H1 (cell line): ENCODE measurements around the gene GJA5. TPM values are rescaled to one million over a fixed set of nuclear protein-coding genes. Genes with fewer than 3 reads are reported as not detected.

Experiments
- CTCF ChIA-PET: fragments of 300-600 bp; sonication (Branson Sonifier 250); formaldehyde crosslinking; loops from one replicate; lab custom pipeline; 2021; ENCODE audit not compliant: partially characterized antibody; lab: Charles Lee
- POLR2A ChIA-PET: fragments of 300-600 bp; sonication (Branson Sonifier 250); formaldehyde crosslinking; loops from one replicate; lab custom pipeline; 2021; ENCODE audit warnings: inconsistent platforms; ENCODE audit not compliant: partially characterized antibody; lab: Charles Lee
- DNase-seq, 2 experiments: peaks; one replicate each; pipeline versions ENCODE4 v3.0.0 to v3.0.0-alpha.2; 2010 to 2022; ENCODE audit warnings: low spot score in 2 of 2, low read depth in 1 of 2, mixed read lengths in 1 of 2
- FAIRE-seq: peaks from 2 replicates; lab custom pipeline; 2011; peaks lifted over from hg19 to GRCh38; lab: Jason Lieb, UNC
- H2AFZ ChIP-seq: 2 replicates; pipeline ENCODE4 v1.8.1; 2012; ENCODE audit warnings: low read length, inconsistent platforms
- H2AK5ac ChIP-seq: 2 replicates; pipeline ENCODE4 v1.6.1; 2013; ENCODE audit warnings: low read depth, low read length
- H2BK120ac ChIP-seq: replicated peaks from 2 replicates; pipeline ENCODE3; 2013; ENCODE audit warnings: low read depth, low read length, inconsistent platforms
- H2BK12ac ChIP-seq: 2 replicates; pipeline ENCODE4 v1.6.1; 2013; ENCODE audit warnings: low read depth, low read length
- H2BK15ac ChIP-seq: 2 replicates; pipeline ENCODE4 v1.6.1; 2013; ENCODE audit warnings: low read length
- H2BK20ac ChIP-seq: 2 replicates; pipeline ENCODE4 v1.6.1; 2013; ENCODE audit warnings: low read length
- H2BK5ac ChIP-seq: 2 replicates; pipeline ENCODE4 v1.6.1; 2013; ENCODE audit warnings: low read depth, low read length
- H3K14ac ChIP-seq: 2 replicates; pipeline ENCODE4 v1.6.1; 2013; ENCODE audit warnings: inconsistent platforms; ENCODE audit not compliant: insufficient read length
- H3K18ac ChIP-seq: 2 replicates; pipeline ENCODE4 v1.6.1; 2013; ENCODE audit warnings: low read length; ENCODE audit errors: extremely low read depth
- H3K23ac ChIP-seq: 2 replicates; pipeline ENCODE4 v1.6.1; 2013; ENCODE audit warnings: inconsistent platforms; ENCODE audit not compliant: insufficient read length
- H3K23me2 ChIP-seq: 2 replicates; pipeline ENCODE4 v1.6.1; 2013; ENCODE audit warnings: low read depth, low read length
- H3K27ac ChIP-seq: 2 replicates; pipeline ENCODE4 v1.6.1; 2011; ENCODE audit warnings: low read depth, low read length, inconsistent platforms
- H3K27me3 ChIP-seq, 4 experiments: replicated peaks in 1 of 4; 1 replicate in 1 of 4; 2 replicates in 3 of 4; pipeline versions ENCODE4 v1.6.1 to v1.8.1; 2011 to 2013; ENCODE audit warnings: low read length in 3 of 4, mild to moderate bottlenecking in 3 of 4, inconsistent platforms in 2 of 4, mixed read lengths in 2 of 4, moderate library complexity in 1 of 4; ENCODE audit not compliant: control insufficient read depth in 3 of 4, insufficient read depth in 3 of 4; ENCODE audit errors: extremely low read depth in 1 of 4
- H3K36me3 ChIP-seq, 4 experiments: 2 replicates each; pipeline versions ENCODE4 v1.6.1 to v1.8.1; 2011 to 2013; ENCODE audit warnings: mild to moderate bottlenecking in 4 of 4, low read length in 3 of 4, moderate library complexity in 2 of 4, control low read depth in 1 of 4, inconsistent platforms in 1 of 4; ENCODE audit not compliant: insufficient read depth in 4 of 4, control insufficient read depth in 2 of 4
- H3K4ac ChIP-seq: replicated peaks from 2 replicates; pipeline ENCODE3; 2013; ENCODE audit warnings: low read length, low read depth, mixed read lengths, inconsistent platforms; ENCODE audit not compliant: insufficient read length
- H3K4me1 ChIP-seq, 4 experiments: replicated peaks in 1 of 4; 1 replicate in 1 of 4; 2 replicates in 3 of 4; pipeline versions ENCODE4 v1.6.1 to v1.8.1; 2011 to 2013; ENCODE audit warnings: low read length in 3 of 4, inconsistent platforms in 2 of 4, mixed read lengths in 1 of 4; ENCODE audit not compliant: insufficient read depth in 4 of 4, control insufficient read depth in 3 of 4
- H3K4me2 ChIP-seq, 2 experiments: 2 replicates each; pipeline versions ENCODE4 v1.6.1 to v1.8.1; 2011 to 2013; ENCODE audit warnings: low read depth in 2 of 2, low read length in 2 of 2, control low read depth in 1 of 2, inconsistent platforms in 1 of 2, mild to moderate bottlenecking in 1 of 2; ENCODE audit not compliant: insufficient read depth in 1 of 2
- H3K4me3 ChIP-seq, 4 experiments: fragments of 200-600, 300-600 bp in 1 of 4; sonication (generic), shearing (Covaris generic), sonication (Bioruptor Twin) in 1 of 4; 2 replicates each; pipeline versions ENCODE4 v1.5.1 to v1.8.1; 2011 to 2016; ENCODE audit warnings: low read length in 4 of 4, low read depth in 3 of 4, control low read depth in 2 of 4, inconsistent platforms in 2 of 4, mild to moderate bottlenecking in 2 of 4, mixed read lengths in 1 of 4, moderate library complexity in 1 of 4; ENCODE audit not compliant: insufficient read depth in 2 of 4; ENCODE audit errors: extremely low read depth in 1 of 4
- H3K56ac ChIP-seq: replicated peaks from 2 replicates; pipeline ENCODE3; 2013; ENCODE audit warnings: low read depth, mild to moderate bottlenecking, mixed read lengths, low read length, inconsistent platforms; ENCODE audit not compliant: insufficient read length
- H3K79me1 ChIP-seq: 2 replicates; pipeline ENCODE4 v1.6.1; 2013; ENCODE audit warnings: low read depth, low read length, control low read depth
- H3K79me2 ChIP-seq, 2 experiments: 2 replicates each; pipeline versions ENCODE4 v1.6.1 to v1.8.1; 2012 to 2013; ENCODE audit warnings: low read length in 2 of 2, mild to moderate bottlenecking in 2 of 2, inconsistent platforms in 1 of 2; ENCODE audit not compliant: insufficient read depth in 2 of 2, control insufficient read depth in 1 of 2
- H3K9ac ChIP-seq, 4 experiments: replicated peaks in 1 of 4; 1 replicate in 1 of 4; 2 replicates in 3 of 4; pipeline versions ENCODE4 v1.6.1 to v1.8.1; 2011 to 2013; ENCODE audit warnings: low read depth in 3 of 4, low read length in 3 of 4, control low read depth in 2 of 4, mild to moderate bottlenecking in 2 of 4, moderate library complexity in 2 of 4, inconsistent platforms in 1 of 4; ENCODE audit errors: extremely low read depth in 1 of 4
- H3K9me3 ChIP-seq, 2 experiments: 2 replicates each; pipeline versions ENCODE4 v1.6.1 to v1.8.1; 2012 to 2013; ENCODE audit warnings: mild to moderate bottlenecking in 2 of 2, moderate library complexity in 2 of 2, control low read depth in 1 of 2, inconsistent platforms in 1 of 2, low read depth in 1 of 2, low read length in 1 of 2, mixed read lengths in 1 of 2; ENCODE audit not compliant: insufficient read depth in 2 of 2
- H4K20me1 ChIP-seq, 2 experiments: replicated peaks in 1 of 2; 2 replicates each; pipeline versions ENCODE3 to v1.8.1; 2011 to 2013; ENCODE audit warnings: inconsistent platforms in 2 of 2, low read length in 2 of 2, mild to moderate bottlenecking in 1 of 2; ENCODE audit not compliant: insufficient read depth in 2 of 2, control insufficient read depth in 1 of 2
- H4K5ac ChIP-seq: 2 replicates; pipeline ENCODE4 v1.6.1; 2013; ENCODE audit warnings: low read length, low read depth, mixed read lengths, inconsistent platforms; ENCODE audit not compliant: insufficient read length
- H4K8ac ChIP-seq: 2 replicates; pipeline ENCODE4 v1.8.0; 2013; ENCODE audit warnings: mild to moderate bottlenecking, moderate library complexity, low read length, inconsistent platforms; ENCODE audit not compliant: insufficient read depth; ENCODE audit errors: extremely low read depth
- H4K91ac ChIP-seq: replicated peaks from 2 replicates; pipeline ENCODE3; 2013; ENCODE audit warnings: low read length, mixed read lengths, inconsistent platforms; ENCODE audit not compliant: insufficient read length
- FOSL1 ChIP-seq: IDR thresholded peaks from 2 replicates; pipeline ENCODE4 v1.6.1; 2011; ENCODE audit warnings: mild to moderate bottlenecking, low read depth, low read length, moderate library complexity; ENCODE audit not compliant: insufficient read depth
- GABPA ChIP-seq: IDR thresholded peaks from 2 replicates; pipeline ENCODE4 v1.6.1; 2011; ENCODE audit warnings: mild to moderate bottlenecking, low read length, moderate library complexity, borderline replicate concordance; ENCODE audit not compliant: insufficient read depth
- JUND ChIP-seq: IDR thresholded peaks from 2 replicates; pipeline ENCODE4 v1.6.1; 2011; ENCODE audit warnings: mild to moderate bottlenecking, improper control_type of control experiment, low read length
- KDM4A ChIP-seq: IDR thresholded peaks from one replicate; pipeline ENCODE4 v1.7.1; 2012; ENCODE audit warnings: low read depth, mild to moderate bottlenecking, moderate library complexity, low read length, inconsistent platforms; ENCODE audit not compliant: severe bottlenecking
- KDM5A ChIP-seq: fragments of 200-600 bp; IDR thresholded peaks from 2 replicates; pipeline ENCODE4 v1.7.1; 2012; ENCODE audit warnings: mild to moderate bottlenecking, low read length, inconsistent platforms, mixed read lengths
- NANOG ChIP-seq: IDR thresholded peaks from 2 replicates; pipeline ENCODE4 v1.6.1; 2011; ENCODE audit warnings: low read length, low read depth, mild to moderate bottlenecking, inconsistent platforms; ENCODE audit not compliant: insufficient read depth, poor library complexity, severe bottlenecking
- TBP ChIP-seq: IDR thresholded peaks from 2 replicates; pipeline ENCODE4 v1.6.1; 2011; ENCODE audit warnings: low read depth, low read length, improper control_type of control experiment
- TEAD4 ChIP-seq: IDR thresholded peaks from 2 replicates; pipeline ENCODE4 v1.6.1; 2012; ENCODE audit warnings: low read depth, low read length, inconsistent platforms, mixed read lengths
- YY1 ChIP-seq: IDR thresholded peaks from 2 replicates; pipeline ENCODE4 v1.6.1; 2011; ENCODE audit warnings: low read depth, mild to moderate bottlenecking, low read length
- WGBS, 2 experiments: shearing (Covaris generic) in 1 of 2; methylation state at CpG; one replicate each; pipeline versions ENCODE4 v1.1.6 to v1.1.7; 2013 to 2015; ENCODE audit warnings: low lambda C conversion rate in 2 of 2, mixed read lengths in 2 of 2, inconsistent platforms in 1 of 2, low coverage in 1 of 2, missing lambda C conversion rate in 1 of 2; ENCODE audit not compliant: insufficient replicate concordance in 2 of 2, insufficient coverage in 1 of 2, insufficient read length in 1 of 2; ENCODE audit errors: extremely low coverage in 1 of 2, missing lambda C conversion rate in 1 of 2; 5-methylcytosine and 5-hydroxymethylcytosine counted together
- polyA plus RNA-seq, 7 experiments: library from polyadenylated mRNA; depleted of rRNA in 3 of 7; stranded (reverse) in 5 of 7; unstranded in 2 of 7; fragments of >200 nt in 5 of 7; fragments of 200-250 nt in 2 of 7; gene quantifications; 1 replicate in 5 of 7; 2 replicates in 1 of 7; 4 replicates in 1 of 7; pipeline versions ENCODE4 v1.2.1 to v1.2.3, GENCODE V29; 2011 to 2013; ENCODE audit warnings: missing spikeins in 2 of 7, mixed read lengths in 2 of 7
- total RNA-seq: library from RNA; stranded (reverse); fragmentation: NEBNext Ultra II Directional; extraction: Animal tissue kit (Norgen Biotek cat#: 25700); gene quantifications from 2 replicates; pipeline ENCODE4 v1.2.1, GENCODE V29; 2021

GJA5 gene
- total and polyA plus RNA-seq, 2 of the 8 experiments (the other 6 are each of a cell fraction or from before 2014, with no cell fraction given), result 1.2 to 2.7 TPM

GRCh38 chr1:147786536-147786935, 26.1 kb upstream of the GJA5 start:
- Histone ChIP-seq H4K8ac (no peak overlapping the region), H3K4me3 (no peak overlapping the region), H2BK20ac (no peak overlapping the region), H2BK5ac (no peak overlapping the region), H3K18ac (no peak overlapping the region), H4K91ac (no peak overlapping the region), H3K23ac (no peak overlapping the region), H4K20me1 (no peaks in the 10 kb centered on the region), H3K4ac (no peak overlapping the region), H2AFZ (0 out of 2 replicates have a peak overlapping the region, but pooled peaks have one; percentile 23), H2AK5ac (no peak overlapping the region), H3K56ac (no peak overlapping the region), H3K27ac (no peak overlapping the region), H3K9me3 (no peaks in the 10 kb centered on the region), H3K27me3 (no peaks in the 10 kb centered on the region; a peak in 1 of 7 replicates), H3K23me2 (no peaks in the 10 kb centered on the region), H3K4me2 (no peak overlapping the region), H2BK12ac (no peak overlapping the region), H3K79me1 (no peaks in the 10 kb centered on the region), H3K36me3 (no peaks in the 10 kb centered on the region), H4K5ac (no peak overlapping the region), H3K14ac (no peak overlapping the region), H3K9ac (no peak overlapping the region), H2BK120ac (no peak overlapping the region), H3K4me1 (peaks cover 0 to under 1% (median 0%) of the 10 kb centered on the region in 4 experiments; a peak in 2 of 7 replicates), H3K79me2 (no peaks in the 10 kb centered on the region), H2BK15ac (no peak overlapping the region)
- CTCF ChIA-PET, result interaction anchor here (1.6 kb wide), 1 partner anchor 18 kb away, joined by 6 read pairs; no protein-coding TSS in a partner anchor
- no peak for FAIRE-seq
- POLR2A ChIA-PET, result no interaction called here
- DNase-seq, result no peak
- TF ChIP-seq TBP (no peak), NANOG (no peak), YY1 (no peak), GABPA (no peak), JUND (no peak), FOSL1 (no peak), KDM4A (no peak), TEAD4 (no peak), KDM5A (no peak)
- WGBS, 2 experiments, result 88% methylated on average over 3 of the region's 3 CpGs; no CpG with 5 or more reads in 1 of the 2 experiments
